Breast epithelium (tissue), 4 donors: Measurements from ENCODE around the gene AFF4. TPM values are rescaled to one million over a fixed set of nuclear protein-coding genes. Genes with fewer than 3 reads are reported as not detected.
"Not testable (repeated sequence)": the region's sequence is repeated elsewhere in the genome, so short reads cannot be mapped to it uniquely, and the experiment has no call there.

Source experiments
- DNase-seq, 2 donors: peaks; one replicate each; pipeline ENCODE4 v3.0.0-alpha.2; 2019; ENCODE audit warnings: low spot score in 2 of 2
- H3K27ac ChIP-seq, 2 donors: fragments of 200-600 bp; sonication (generic) in 1 of 2; one replicate each; pipeline ENCODE4 v1.5.1; 2016 to 2019; ENCODE audit warnings: mild to moderate bottlenecking in 1 of 2
- H3K27me3 ChIP-seq, 2 donors: fragments of 200-600 bp; sonication (generic) in 1 of 2; one replicate each; pipeline versions ENCODE4 v1.5.1 to v1.6.0; 2017 to 2019; ENCODE audit warnings: control low read depth in 1 of 2, mild to moderate bottlenecking in 1 of 2
- H3K36me3 ChIP-seq: fragments of 200-600 bp; one replicate; pipeline ENCODE4 v1.5.1; 2019
- H3K4me1 ChIP-seq, 2 donors: fragments of 200-600 bp; sonication (generic); one replicate each; pipeline ENCODE4 v1.5.1; 2016 to 2019; ENCODE audit warnings: control low read depth in 1 of 2
- H3K4me3 ChIP-seq, 3 donors: fragments of 200-600 bp; sonication (generic); 1 replicate in 2 of 3; 2 replicates in 1 of 3; pipeline ENCODE4 v1.5.1; 2016 to 2019; ENCODE audit warnings: mild to moderate bottlenecking in 3 of 3, moderate library complexity in 2 of 3
- H3K9me3 ChIP-seq, 2 donors: fragments of 200-600 bp; sonication (generic) in 1 of 2; one replicate each; pipeline ENCODE4 v1.5.1; 2016 to 2019; ENCODE audit warnings: control low read depth in 1 of 2
- POLR2A ChIP-seq: fragments of 450-650 bp; IDR thresholded peaks from one replicate; pipeline ENCODE4 v1.6.1; 2016; ENCODE audit warnings: antibody characterized with exemption, mild to moderate bottlenecking, moderate library complexity
- POLR2AphosphoS5 ChIP-seq, 3 donors: sonication (generic); formaldehyde crosslinking; IDR thresholded peaks; one replicate each; pipeline ENCODE4 v1.6.1; 2017; ENCODE audit warnings: antibody characterized with exemption in 3 of 3
- intact Hi-C: fragments of 100-400 bp; cut with DNase I; formaldehyde crosslinking; loops from one replicate; pipeline ENCODE4 v1.15.1; 2023; ENCODE audit warnings: low total_unique reads
- total RNA-seq, 3 donors: library from RNA; depleted of rRNA; stranded (reverse); fragments of >200 nt; gene quantifications; one replicate each; pipeline ENCODE4 v1.1.0, GENCODE V29; 2016
- TF ChIP-seq, protein P1 (sequence below), 3 donors: fragments of 450-650 bp; IDR thresholded peaks; one replicate each; pipeline ENCODE4 v1.5.1; 2016 to 2017; ENCODE audit warnings: antibody characterized with exemption in 3 of 3, mild to moderate bottlenecking in 3 of 3, moderate library complexity in 3 of 3

The AFF4 gene
- total RNA-seq, 3 donors from 2014 or later, result 70.2 to 108 (median 75.4) TPM

DNA sequence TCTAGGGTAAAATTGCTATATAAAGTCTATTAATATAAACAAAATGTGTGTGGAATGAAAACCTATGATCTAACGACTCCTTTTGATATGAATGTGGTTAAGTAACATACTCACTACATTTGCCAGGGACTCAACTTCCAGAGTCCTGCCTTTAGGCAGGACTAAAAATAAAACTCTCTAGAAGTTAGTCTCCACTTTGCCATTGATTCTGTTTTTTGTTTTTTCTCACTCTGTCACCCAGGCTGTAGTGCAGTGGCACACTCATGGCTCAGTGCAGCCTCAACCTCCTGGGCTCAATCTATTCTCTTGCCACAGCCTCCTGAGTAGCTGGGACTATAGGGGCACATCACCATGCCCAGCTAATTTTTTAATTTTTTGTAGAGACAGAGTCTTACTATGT lies 32.9 kb upstream of the AFF4 start:
- Histone ChIP-seq H3K4me3 (no peak overlapping the region), H3K27ac (no peak overlapping the region), H3K9me3 (no peaks in the 10 kb centered on the region), H3K4me1 (no peaks in the 10 kb centered on the region), H3K36me3 (no peaks in the 10 kb centered on the region), H3K27me3 (no peaks in the 10 kb centered on the region)
- DNase-seq, result no peak
- TF ChIP-seq POLR2AphosphoS5 (IDR thresholded peaks at IDR 0.05) (no peak), POLR2A (no peak)
- TF ChIP-seq, protein P1, sequence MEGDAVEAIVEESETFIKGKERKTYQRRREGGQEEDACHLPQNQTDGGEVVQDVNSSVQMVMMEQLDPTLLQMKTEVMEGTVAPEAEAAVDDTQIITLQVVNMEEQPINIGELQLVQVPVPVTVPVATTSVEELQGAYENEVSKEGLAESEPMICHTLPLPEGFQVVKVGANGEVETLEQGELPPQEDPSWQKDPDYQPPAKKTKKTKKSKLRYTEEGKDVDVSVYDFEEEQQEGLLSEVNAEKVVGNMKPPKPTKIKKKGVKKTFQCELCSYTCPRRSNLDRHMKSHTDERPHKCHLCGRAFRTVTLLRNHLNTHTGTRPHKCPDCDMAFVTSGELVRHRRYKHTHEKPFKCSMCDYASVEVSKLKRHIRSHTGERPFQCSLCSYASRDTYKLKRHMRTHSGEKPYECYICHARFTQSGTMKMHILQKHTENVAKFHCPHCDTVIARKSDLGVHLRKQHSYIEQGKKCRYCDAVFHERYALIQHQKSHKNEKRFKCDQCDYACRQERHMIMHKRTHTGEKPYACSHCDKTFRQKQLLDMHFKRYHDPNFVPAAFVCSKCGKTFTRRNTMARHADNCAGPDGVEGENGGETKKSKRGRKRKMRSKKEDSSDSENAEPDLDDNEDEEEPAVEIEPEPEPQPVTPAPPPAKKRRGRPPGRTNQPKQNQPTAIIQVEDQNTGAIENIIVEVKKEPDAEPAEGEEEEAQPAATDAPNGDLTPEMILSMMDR (IDR thresholded peaks at IDR 0.05), result no peak
- intact Hi-C loops, result no loop called here

DNA sequence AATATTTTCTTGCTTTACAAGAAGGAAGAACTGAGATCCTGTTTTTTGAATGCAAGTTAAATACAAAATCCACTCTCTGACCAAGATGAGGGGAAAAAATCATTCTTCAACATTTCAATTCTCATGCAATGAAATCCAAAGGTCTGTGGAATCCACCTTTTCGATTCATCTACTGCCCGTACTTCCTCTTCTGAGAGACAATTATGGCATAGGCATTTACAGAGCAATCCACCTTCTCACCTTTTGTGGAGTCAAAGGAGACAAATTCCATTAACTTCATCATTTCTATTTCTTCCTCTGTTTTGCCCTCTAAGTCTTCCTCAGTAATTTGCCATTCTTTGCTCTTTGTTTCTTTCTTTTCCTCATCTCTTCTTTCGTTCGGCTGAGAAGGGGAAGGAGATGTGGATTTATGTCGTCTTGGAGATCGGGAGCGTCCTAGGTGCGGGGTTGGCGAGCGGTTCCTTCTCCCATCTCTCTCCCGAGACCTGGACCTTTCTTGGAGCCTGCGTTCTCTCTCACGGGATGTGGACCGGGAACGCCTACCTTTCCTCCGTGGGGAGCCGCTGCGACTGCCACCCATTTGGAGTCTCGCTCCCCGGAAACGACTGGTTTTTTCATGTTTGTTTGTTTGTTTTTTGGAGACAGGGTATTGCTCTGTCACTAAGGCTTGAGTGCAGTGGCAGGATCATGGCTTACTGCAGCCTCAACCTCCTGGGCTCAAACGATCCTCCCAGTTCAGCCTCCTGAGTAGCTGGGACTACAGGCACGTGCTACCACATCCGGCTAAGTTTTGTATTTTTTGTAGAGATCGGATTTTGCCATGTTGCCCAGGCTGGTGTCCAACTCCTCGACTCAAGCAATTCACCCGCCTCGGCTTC lies 24.3 kb upstream of the AFF4 start:
- no peaks in the 10 kb centered on the region for H3K4me1 ChIP-seq
- H3K36me3 ChIP-seq, result no peaks in the 10 kb centered on the region
- TF ChIP-seq, protein P1 (IDR thresholded peaks at IDR 0.05), result no peak
- TF ChIP-seq POLR2AphosphoS5 (IDR thresholded peaks at IDR 0.05), result no peak
- TF ChIP-seq POLR2A, result no peak
- H3K27ac ChIP-seq, result no peak overlapping the region
- DNase-seq, result no peak
- no peaks in the 10 kb centered on the region for H3K27me3 ChIP-seq
- intact Hi-C loops, result no loop called here
- no peaks in the 10 kb centered on the region for H3K9me3 ChIP-seq
- H3K4me3 ChIP-seq, result no peak overlapping the region

DNA sequence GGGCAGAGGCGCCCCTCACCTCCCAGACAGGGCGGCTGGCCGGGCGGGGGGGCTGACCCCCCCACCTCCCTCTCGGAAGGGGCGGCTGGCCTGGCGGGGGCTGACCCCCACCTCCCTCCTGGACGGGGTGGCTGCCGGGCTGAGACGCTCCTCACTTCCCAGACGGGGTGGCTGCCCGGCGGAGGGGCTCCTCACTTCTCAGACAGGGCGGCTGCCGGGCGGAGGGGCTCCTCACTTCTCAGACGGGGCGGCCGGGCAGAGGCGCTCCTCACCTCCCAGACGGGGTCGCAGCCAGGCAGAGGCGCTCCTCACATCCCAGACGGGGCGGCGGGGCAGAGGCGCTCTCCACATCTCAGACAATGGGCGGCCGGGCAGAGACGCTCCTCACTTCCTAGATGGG lies 19.5 kb upstream of the AFF4 start:
- H3K27me3 ChIP-seq, intact Hi-C loops, DNase-seq, H3K36me3 ChIP-seq, H3K4me1 ChIP-seq, H3K9me3 ChIP-seq, H3K4me3 ChIP-seq, H3K27ac ChIP-seq: not testable (repeated sequence)

DNA sequence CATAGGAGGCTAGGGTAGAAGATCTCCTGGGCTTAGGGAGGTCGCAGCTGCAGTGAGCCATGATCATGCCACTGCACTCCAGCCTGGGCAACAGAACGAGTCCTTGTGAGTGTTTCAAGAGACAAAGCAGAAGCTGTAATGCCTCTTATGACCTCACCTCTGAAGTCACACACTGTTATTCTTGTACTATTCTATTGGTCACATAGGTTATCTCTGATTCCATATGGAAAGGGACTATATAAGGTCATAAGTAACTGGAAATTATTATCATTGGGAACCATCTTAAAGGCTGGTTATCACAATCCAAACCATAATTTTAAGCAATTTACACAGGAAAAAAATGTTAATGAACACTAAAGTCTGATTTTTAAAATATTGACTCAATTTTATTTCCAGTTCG lies 17.9 kb upstream of the AFF4 start:
- intact Hi-C loops, result no loop called here
- H3K36me3 ChIP-seq, result no peaks in the 10 kb centered on the region
- H3K4me1 ChIP-seq, result no peaks in the 10 kb centered on the region
- no peaks in the 10 kb centered on the region for H3K9me3 ChIP-seq
- TF ChIP-seq, protein P1 (IDR thresholded peaks at IDR 0.05), result no peak
- TF ChIP-seq POLR2A, result no peak
- TF ChIP-seq POLR2AphosphoS5 (IDR thresholded peaks at IDR 0.05), result no peak
- H3K27ac ChIP-seq, result no peak overlapping the region
- no peak for DNase-seq
- no peaks in the 10 kb centered on the region for H3K27me3 ChIP-seq
- H3K4me3 ChIP-seq, result no peak overlapping the region

DNA sequence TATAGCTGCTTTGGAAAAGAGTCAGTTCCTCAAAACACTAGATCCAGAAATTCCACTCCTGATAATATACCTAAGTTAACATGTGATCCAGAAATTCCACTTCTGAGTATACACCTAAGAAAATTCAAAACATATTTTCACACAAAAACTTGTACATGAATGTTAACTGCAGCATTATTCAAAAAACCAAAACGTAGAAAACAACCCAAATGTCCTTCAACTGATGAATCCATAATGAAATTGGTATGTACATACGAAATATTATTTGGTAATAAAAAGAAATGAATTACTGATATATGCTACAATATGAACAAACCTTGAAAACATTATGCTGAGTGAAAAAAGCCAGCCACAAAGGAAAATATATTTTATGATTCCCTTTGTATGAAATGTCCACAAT lies 16.5 kb upstream of the AFF4 start:
- Histone ChIP-seq H3K4me3 (no peak overlapping the region), H3K27me3 (no peaks in the 10 kb centered on the region), H3K27ac (no peak overlapping the region), H3K4me1 (no peaks in the 10 kb centered on the region), H3K36me3 (no peaks in the 10 kb centered on the region), H3K9me3 (no peaks in the 10 kb centered on the region)
- no peak for DNase-seq
- TF ChIP-seq, protein P1 (IDR thresholded peaks at IDR 0.05), result no peak
- no peak for TF ChIP-seq POLR2A
- no peak for TF ChIP-seq POLR2AphosphoS5 (IDR thresholded peaks at IDR 0.05)
- intact Hi-C loops, result no loop called here
